ENCODE measurements around the gene COG5.

GRCh38 chr7:107173191-107173590 is 390.5 kb downstream of the COG5 start:
- TF ChIP-seq REST (IDR thresholded peaks at IDR 0.05; ENCODE audit: insufficient read depth in 1 of 2, low read depth in 2 of 2, low read length in 1 of 2) (no peak), TCF7L2 (IDR thresholded peaks at IDR 0.05; ENCODE audit: low read depth, low read length) (no peak), POLR2AphosphoS5 (IDR thresholded peaks at IDR 0.05; ENCODE audit: low read depth, low read length) (no peak), SIN3A (IDR thresholded peaks at IDR 0.05; ENCODE audit: borderline replicate concordance, insufficient read depth, low read depth, low read length) (no peak)
- TF ChIP-seq, protein P1, sequence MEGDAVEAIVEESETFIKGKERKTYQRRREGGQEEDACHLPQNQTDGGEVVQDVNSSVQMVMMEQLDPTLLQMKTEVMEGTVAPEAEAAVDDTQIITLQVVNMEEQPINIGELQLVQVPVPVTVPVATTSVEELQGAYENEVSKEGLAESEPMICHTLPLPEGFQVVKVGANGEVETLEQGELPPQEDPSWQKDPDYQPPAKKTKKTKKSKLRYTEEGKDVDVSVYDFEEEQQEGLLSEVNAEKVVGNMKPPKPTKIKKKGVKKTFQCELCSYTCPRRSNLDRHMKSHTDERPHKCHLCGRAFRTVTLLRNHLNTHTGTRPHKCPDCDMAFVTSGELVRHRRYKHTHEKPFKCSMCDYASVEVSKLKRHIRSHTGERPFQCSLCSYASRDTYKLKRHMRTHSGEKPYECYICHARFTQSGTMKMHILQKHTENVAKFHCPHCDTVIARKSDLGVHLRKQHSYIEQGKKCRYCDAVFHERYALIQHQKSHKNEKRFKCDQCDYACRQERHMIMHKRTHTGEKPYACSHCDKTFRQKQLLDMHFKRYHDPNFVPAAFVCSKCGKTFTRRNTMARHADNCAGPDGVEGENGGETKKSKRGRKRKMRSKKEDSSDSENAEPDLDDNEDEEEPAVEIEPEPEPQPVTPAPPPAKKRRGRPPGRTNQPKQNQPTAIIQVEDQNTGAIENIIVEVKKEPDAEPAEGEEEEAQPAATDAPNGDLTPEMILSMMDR (IDR thresholded peaks at IDR 0.05) = no peak
